Measurements from ENCODE around the gene ALDH3A1.

Gene ALDH3A1

DNA sequence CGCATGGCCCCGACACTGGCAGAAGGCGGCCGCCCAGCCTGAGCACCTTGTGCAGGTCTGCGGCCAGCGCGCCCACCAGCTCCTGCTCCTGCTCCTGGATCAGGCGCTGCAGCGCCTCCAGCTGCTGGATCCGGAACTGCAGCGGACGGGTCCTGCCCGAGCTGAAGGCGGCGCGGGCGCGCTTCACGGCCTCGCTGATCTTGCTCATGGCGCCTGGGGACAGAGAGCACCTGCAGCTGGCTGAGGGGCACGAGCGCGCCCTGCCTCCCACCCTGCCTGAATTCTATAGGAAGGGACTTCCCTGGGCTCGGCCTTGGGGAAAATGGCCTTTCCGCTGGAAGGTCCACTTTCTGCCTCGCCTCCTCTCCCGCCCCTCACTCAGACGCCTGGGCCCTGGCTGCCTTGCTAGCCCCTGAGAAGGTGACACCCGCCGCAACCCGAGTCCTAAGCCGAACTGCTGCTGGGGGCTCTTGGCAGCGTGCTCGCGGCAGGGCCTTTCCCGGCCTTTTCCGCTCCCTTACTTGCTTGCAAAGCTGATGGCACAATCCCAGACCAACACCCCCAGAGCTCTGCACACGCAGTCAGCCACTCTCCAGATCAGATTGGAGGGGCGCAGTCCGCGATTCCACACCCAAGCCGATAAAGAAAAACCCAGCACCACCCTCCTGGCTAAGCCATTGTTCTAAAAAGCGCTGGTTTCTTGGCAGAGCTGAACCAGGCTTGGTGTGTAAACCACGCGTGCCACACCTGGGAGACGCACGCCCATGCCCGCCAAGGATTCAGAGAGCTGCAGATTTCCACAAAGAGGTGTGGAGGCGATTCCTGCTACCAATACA lies 3.0 kb downstream of the ALDH3A1 start:
- H3K4me3 ChIP-seq, result no peak overlapping the region
- no peak overlapping the region for H3K27ac ChIP-seq
- TF ChIP-seq FOXP2 (optimal IDR thresholded peaks at IDR 0.05; ENCODE audit: control extremely low read depth, extremely low read length, insufficient read depth), result no peak
- TF ChIP-seq POLR2AphosphoS5 (IDR thresholded peaks at IDR 0.05; ENCODE audit: borderline replicate concordance, low read depth, low read length), result no peak
- no peak for TF ChIP-seq EZH2 (IDR thresholded peaks at IDR 0.05)
- H3K9me3 ChIP-seq (ENCODE audit: low read depth, low read length), result no peaks in the 10 kb centered on the region
- no peaks in the 10 kb centered on the region for H3K36me3 ChIP-seq (ENCODE audit: insufficient read depth, low read length)
- no peak overlapping the region for H3K9ac ChIP-seq (ENCODE audit: insufficient read length)
- no peak for DNase-seq (ENCODE audit: low read depth, low spot score)

DNA sequence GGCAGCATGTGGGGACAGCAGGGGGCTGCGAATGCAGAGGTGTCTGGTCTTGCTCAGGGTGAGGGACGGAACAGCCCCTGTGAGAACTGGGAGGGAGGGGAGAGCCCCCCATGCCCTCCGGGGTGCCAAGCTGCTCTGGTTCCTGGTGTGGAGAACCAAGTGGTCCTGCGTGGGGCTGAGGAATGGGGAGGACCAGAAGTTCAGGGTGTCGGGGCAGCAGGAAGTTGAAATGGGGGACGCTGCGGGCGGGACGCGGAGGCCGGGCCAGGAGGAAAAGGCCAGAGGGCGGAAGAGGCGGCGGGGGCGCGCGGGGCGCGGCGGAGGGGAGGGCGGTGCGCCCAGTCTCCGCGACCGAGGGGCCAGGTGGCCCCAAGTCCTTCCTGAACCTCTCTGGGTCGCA lies 3.6 kb downstream of the ALDH3A1 start:
- TF ChIP-seq FOXP2 (optimal IDR thresholded peaks at IDR 0.05; ENCODE audit: control extremely low read depth, extremely low read length, insufficient read depth) (no peak), EZH2 (IDR thresholded peaks at IDR 0.05) (no peak), POLR2AphosphoS5 (IDR thresholded peaks at IDR 0.05; ENCODE audit: borderline replicate concordance, low read depth, low read length) (no peak)
- Histone ChIP-seq H3K9me3 (ENCODE audit: low read depth, low read length) (no peaks in the 10 kb centered on the region), H3K4me3 (no peak overlapping the region), H3K9ac (ENCODE audit: insufficient read length) (no peak overlapping the region), H3K27ac (no peak overlapping the region), H3K36me3 (ENCODE audit: insufficient read depth, low read length) (no peaks in the 10 kb centered on the region)
- no peak for DNase-seq (ENCODE audit: low read depth, low spot score)

DNA sequence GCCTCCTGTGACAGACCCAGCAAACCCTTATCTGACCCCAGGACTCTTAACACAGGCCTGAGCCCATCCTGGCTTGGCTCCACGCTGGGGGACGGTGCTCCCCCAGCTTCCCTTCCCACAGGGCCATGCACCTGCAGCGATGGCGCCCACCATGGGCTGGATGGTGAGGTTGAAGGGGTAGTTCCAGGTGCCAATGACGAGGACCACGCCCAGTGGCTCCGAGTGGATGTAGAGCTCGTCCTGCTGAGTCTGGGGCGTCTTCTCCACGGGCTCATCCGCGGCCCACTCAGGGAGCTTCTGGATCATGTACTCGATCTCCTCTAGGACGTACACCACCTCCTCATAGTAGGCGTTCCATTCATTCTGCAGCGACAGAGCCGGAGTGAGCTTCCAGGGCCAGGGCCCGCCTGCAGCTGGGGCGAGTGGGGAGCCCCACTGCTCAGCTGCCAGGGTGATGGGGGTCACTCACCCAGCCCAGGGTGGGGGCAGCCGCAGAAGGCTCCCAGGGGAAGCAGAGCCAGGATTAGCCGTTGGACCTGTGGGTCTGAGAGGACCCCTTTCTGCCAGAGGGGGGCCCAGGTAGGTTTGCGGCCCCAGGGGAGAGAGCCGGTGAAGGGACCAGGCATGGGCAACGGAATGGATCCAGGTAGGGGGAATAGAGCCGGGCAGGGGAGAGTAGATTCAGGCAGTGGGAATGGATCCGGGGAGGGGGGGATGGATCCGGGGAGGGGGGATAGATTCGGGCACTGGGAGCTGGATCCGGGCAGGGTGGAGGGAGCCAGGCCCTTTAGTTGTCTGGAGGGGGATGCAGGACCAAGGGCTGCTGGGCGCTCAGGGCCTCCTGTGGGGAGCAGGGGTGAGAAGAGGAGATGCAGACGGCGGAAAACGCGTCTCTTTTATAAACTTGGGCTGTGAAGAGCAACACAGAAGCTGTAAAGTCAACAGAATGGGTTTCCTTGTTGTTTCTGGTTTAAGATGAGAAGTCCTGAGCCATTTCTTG lies 4.7 kb downstream of the ALDH3A1 start:
- H3K9me3 ChIP-seq (ENCODE audit: low read depth, low read length), result no peaks in the 10 kb centered on the region
- DNase-seq (ENCODE audit: low read depth, low spot score), result no peak
- H3K4me3 ChIP-seq, result no peak overlapping the region
- no peak for TF ChIP-seq EZH2 (IDR thresholded peaks at IDR 0.05)
- TF ChIP-seq FOXP2 (optimal IDR thresholded peaks at IDR 0.05; ENCODE audit: control extremely low read depth, extremely low read length, insufficient read depth), result no peak
- no peak for TF ChIP-seq POLR2AphosphoS5 (IDR thresholded peaks at IDR 0.05; ENCODE audit: borderline replicate concordance, low read depth, low read length)
- no peak overlapping the region for H3K27ac ChIP-seq
- no peak overlapping the region for H3K9ac ChIP-seq (ENCODE audit: insufficient read length)
- H3K36me3 ChIP-seq (ENCODE audit: insufficient read depth, low read length), result no peaks in the 10 kb centered on the region

DNA sequence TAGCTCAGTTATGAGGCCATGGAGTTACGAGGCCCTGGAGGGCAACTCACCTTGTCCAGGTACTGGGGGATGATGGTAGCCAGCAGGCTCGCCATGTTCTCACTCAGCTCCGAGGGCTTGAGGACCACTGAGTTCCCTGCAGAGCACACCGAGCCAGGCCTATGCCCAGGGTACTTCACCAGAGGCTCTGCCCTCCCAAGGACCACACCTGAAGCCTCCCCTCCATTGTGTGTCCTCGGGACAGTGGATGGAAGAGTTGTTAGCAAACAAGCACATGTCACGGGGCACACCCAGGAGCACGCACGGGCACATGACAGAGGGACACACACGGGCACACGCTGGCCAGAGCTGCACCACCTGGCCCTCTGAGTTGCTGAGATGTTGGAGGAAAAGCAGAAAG lies 5.6 kb downstream of the ALDH3A1 start:
- Histone ChIP-seq H3K36me3 (ENCODE audit: insufficient read depth, low read length) (no peaks in the 10 kb centered on the region), H3K27ac (no peak overlapping the region), H3K9me3 (ENCODE audit: low read depth, low read length) (no peaks in the 10 kb centered on the region), H3K4me3 (no peak overlapping the region), H3K9ac (ENCODE audit: insufficient read length) (no peak overlapping the region)
- no peak for DNase-seq (ENCODE audit: low read depth, low spot score)
- no peak for TF ChIP-seq EZH2 (IDR thresholded peaks at IDR 0.05)
- TF ChIP-seq FOXP2 (optimal IDR thresholded peaks at IDR 0.05; ENCODE audit: control extremely low read depth, extremely low read length, insufficient read depth), result no peak
- no peak for TF ChIP-seq POLR2AphosphoS5 (IDR thresholded peaks at IDR 0.05; ENCODE audit: borderline replicate concordance, low read depth, low read length)

DNA sequence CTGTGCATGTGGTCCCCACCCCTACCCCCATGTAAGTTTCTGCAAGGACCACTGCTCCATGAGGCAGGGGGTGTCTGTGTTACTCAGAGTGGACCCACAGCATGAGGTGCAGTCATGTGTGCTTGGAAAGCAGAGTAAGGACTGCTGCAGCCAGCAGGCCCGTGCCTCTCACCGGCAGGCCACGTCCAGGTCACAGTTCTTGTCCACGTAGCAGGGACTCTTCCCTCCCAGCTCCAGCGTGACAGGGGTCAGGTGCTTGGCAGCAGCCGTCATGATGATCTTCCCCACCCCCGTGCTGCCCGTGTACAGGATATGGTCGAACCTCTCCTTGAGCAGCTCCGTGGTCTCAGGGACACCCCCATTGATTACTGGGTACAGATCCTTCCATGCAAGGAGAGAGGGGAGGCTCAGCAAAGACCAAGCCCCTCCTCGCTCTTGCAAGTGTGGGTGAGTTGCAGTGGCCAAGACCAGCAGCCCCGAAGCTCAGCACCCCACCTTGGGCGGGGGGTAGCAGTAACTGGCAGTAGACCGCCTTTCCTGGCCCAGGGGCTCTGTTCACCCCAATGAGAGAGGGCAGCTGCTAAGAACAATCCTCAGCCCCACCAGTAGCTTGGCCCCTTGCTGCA lies 6.2 kb downstream of the ALDH3A1 start:
- no peaks in the 10 kb centered on the region for H3K9me3 ChIP-seq (ENCODE audit: low read depth, low read length)
- no peak overlapping the region for H3K9ac ChIP-seq (ENCODE audit: insufficient read length)
- H3K27ac ChIP-seq, result no peak overlapping the region
- DNase-seq (ENCODE audit: low read depth, low spot score), result no peak
- TF ChIP-seq EZH2 (IDR thresholded peaks at IDR 0.05) (no peak), POLR2AphosphoS5 (IDR thresholded peaks at IDR 0.05; ENCODE audit: borderline replicate concordance, low read depth, low read length) (no peak), FOXP2 (optimal IDR thresholded peaks at IDR 0.05; ENCODE audit: control extremely low read depth, extremely low read length, insufficient read depth) (no peak)
- no peak overlapping the region for H3K4me3 ChIP-seq
- no peaks in the 10 kb centered on the region for H3K36me3 ChIP-seq (ENCODE audit: insufficient read depth, low read length)

- H3K4me3 ChIP-seq, result no peak overlapping the region
- no peak for TF ChIP-seq FOXP2 (optimal IDR thresholded peaks at IDR 0.05; ENCODE audit: control extremely low read depth, extremely low read length, insufficient read depth)
- TF ChIP-seq POLR2AphosphoS5 (IDR thresholded peaks at IDR 0.05; ENCODE audit: borderline replicate concordance, low read depth, low read length), result no peak
- TF ChIP-seq EZH2 (IDR thresholded peaks at IDR 0.05), result no peak
Measured at GRCh38 chr17:19740933-19741332, 7.2 kb downstream of the ALDH3A1 start.

GRCh38 chr17:19739241-19740201 lies 8.6 kb downstream of the ALDH3A1 start:
- no peak for DNase-seq (ENCODE audit: low read depth, low spot score)
- Histone ChIP-seq H3K9me3 (ENCODE audit: low read depth, low read length) (no peaks in the 10 kb centered on the region), H3K4me3 (no peak overlapping the region), H3K36me3 (ENCODE audit: insufficient read depth, low read length) (no peaks in the 10 kb centered on the region), H3K27ac (no peak overlapping the region), H3K9ac (ENCODE audit: insufficient read length) (no peak overlapping the region)
- TF ChIP-seq FOXP2 (optimal IDR thresholded peaks at IDR 0.05; ENCODE audit: control extremely low read depth, extremely low read length, insufficient read depth) (no peak), EZH2 (IDR thresholded peaks at IDR 0.05) (no peak), POLR2AphosphoS5 (IDR thresholded peaks at IDR 0.05; ENCODE audit: borderline replicate concordance, low read depth, low read length) (no peak)

More at GRCh38 chr17:19740933-19741332, 7.2 kb downstream of the ALDH3A1 start:
- Histone ChIP-seq H3K36me3 (ENCODE audit: insufficient read depth, low read length) (no peaks in the 10 kb centered on the region), H3K9me3 (ENCODE audit: low read depth, low read length) (no peaks in the 10 kb centered on the region), H3K27ac (no peak overlapping the region), H3K9ac (ENCODE audit: insufficient read length) (no peak overlapping the region)
- DNase-seq (ENCODE audit: low read depth, low spot score), result no peak
